HG03457 (cell line): ENCODE results near the gene SLC17A9.
"Not testable (repeated sequence)": the region's sequence is repeated elsewhere in the genome, so short reads cannot be mapped to it uniquely, and the experiment has no call there.

Experiments used
- ATAC-seq: cut with Tn5 transposase; IDR thresholded peaks from one replicate; pipeline ENCODE4 v1.9.1; 2021; ENCODE audit warnings: moderate number of reproducible peaks; ENCODE audit not compliant: unreplicated experiment

The SLC17A9 gene

DNA sequence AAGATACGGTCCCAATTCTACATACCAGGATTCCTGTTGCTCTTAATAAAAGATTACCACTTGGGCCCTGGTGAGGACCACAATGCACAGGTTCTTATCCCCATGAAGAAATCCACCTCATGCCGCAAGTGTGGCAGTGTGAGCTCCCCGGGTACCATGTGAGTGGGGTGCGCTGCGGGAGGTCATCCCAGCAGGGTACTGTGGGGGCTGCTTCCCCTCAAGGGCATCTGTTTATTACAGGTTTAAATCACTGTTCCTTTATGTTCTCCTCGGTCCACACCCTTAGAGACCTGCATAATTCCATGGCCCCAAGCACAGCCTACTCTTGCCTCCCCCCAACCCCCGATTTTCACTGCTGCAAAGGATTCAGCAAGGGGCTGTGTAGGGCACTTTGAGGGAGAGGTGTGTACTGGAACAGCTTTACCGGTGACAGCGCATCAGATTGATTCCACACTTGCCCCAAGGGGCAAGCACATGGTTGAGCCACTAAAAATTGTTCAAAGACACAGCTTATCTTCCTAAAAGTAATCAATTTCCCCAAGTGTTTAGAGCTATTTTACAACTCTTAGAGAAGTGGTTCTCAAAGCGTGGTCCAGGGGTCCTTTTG lies 32.4 kb upstream of the SLC17A9 start:
- ATAC-seq, result no peak

GRCh38 chr20:62921119-62921687 lies 31.3 kb upstream of the SLC17A9 start:
- no peak for ATAC-seq

DNA sequence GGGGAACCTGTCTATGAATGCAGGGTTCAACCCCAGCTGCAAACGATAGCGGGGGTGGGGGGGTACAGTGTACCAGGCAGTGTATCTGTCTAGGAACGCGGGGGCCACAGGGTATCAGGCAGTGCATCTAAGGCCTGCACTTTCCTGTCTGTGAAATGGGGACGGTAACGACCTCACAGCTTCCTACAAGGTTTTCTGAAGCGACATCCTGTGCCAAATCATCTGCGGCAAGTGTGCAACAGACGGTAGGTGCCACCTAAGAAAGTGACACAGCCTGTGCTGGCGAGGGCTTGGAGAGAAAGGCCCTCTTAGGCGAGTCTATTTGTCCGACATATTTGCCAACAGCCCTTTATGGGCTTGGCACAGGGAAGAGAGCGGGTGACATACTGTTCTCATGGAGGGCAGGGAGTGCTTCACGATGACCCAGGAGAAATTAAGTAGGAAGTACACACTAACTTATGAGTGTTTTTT lies 30.0 kb upstream of the SLC17A9 start:
- ATAC-seq, result no peak

GRCh38 chr20:62923059-62923668 lies 29.3 kb upstream of the SLC17A9 start:
- not testable (repeated sequence) for ATAC-seq

- no peak for ATAC-seq
Measured at GRCh38 chr20:62923669-62924441, 28.7 kb upstream of the SLC17A9 start.

DNA sequence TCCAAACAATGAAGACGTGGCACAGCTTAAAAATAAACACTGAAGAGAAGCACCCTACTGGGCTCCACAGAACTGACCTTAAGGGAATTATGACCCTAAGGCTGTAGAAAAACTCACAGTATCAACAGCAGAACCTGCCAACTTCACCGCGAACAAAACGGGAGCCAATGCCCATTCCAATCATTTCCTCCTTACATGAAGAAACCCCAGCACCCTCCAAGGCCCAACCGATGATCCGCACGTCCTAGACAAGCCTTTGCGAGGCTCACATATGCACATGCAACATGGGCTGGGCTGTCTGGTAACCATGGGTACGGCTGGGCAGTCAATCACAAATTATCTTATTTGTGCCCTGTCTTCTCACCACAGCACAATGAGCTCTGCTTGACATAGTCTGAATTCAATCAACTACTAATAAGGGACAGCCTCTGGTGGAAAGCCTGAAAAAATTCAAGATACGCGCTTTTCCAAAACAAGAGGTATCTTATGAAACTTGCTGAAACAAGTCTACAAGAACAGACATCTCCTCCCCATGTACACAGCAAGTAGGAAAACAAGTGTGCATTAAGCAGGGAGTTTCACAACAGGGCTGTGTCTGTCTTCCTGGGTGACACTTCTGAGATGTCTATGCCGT lies 27.9 kb upstream of the SLC17A9 start:
- no peak for ATAC-seq

DNA sequence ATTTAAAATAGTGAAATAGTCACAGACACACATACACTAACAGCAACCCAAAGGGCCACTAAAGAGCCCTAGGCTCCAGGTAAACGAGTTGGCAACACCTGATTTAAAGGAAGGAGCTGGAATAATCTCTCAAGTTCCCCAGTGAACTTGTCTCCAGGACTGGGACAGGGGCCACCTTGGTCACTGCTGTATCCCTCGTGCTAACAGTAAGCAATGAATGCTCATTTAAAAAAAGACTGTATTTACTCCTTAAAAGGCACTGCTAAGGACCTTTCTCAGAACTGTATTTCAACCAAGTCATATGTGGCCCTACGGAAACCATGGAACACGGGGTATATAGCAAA lies 27.5 kb upstream of the SLC17A9 start:
- ATAC-seq, result no peak

DNA sequence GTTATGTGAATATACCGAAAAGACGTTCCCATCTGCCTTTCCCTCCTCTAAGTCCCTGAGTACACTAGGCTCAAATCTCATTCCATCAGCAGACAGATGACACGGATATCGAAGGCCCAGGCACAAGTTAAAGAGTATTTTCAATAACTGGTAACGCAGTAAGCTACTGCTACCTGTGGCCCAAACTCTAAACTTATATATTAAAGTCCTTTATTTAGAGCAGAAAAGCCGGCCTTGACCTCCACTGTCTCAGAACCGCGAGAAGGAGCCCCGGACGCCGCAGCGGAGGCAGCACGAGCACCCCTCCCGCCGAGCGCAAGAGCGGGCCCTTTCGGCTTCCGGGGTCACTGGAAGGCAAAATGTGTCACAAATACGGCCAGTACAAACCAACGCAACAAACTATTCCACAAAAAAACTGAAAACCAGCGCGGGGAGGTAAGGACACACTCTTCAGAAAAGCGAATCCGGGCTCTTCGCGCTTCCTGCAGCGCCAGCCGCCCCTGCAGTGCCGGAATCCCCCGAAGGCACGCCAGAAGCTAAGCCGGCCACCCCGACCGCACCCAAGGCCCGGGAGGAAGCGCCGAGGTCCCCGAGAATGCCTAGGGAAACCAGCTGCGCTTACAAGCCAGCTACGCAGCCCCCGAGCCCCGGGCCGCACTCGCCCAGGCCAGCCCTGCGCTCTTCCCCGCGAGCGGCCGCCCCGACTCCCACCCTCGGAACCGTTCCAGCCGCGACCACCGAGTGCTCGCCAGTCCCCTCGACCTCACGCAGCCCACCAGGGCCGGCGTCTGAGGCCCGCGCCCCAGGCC lies 26.9 kb upstream of the SLC17A9 start:
- no peak for ATAC-seq

DNA sequence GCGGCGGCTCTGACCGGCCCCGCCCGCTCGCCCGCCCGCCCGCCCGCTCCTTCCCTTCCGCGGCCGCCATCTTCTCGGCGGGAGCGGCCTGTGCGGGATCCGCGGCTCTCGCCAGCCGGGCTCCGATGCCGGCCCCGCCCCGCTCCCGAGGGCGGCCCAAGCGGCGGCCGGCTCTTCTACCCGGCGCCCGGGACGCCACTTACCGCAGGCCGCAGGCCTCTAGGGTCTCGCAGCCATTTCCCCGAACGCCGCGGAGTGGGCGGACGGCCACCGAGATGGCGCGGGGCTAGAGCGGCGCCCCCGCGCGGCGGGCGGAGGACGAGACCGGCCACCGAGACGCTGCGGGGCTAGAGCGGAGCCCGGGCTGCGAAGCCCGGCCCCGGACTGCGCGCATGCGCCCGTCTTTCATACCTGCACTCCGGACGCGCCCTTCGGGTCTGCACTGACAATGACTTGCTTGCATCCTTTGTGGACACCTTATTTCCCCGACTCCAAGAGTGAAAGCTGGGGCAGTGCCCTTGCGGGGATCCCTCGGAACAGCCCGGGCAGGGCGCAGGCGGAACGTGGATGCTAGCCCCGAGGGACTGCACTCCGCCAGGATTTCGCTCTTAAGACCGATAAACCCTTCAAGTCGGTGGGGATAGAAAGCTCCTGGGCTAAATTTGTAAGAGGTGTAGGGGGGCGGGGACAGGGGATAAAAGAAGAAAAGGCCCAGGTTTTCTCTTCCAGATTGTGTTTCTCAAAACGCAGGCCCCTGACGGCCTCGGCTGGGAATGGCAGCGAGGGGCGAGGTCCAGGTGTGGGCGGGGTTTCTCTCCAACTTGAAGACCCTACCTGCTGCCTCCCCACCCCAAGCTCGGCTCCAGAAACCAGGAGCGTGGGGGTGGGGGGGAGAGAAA lies 26.0 kb upstream of the SLC17A9 start, which contains the start of gene DIDO1:
TSS of gene DIDO1 (minus strand) at position 277 of the 899 bp plus-strand sequence.
- ATAC-seq, result peak; percentile 55

GRCh38 chr20:62927128-62927705 lies 25.3 kb upstream of the SLC17A9 start:
- no peak for ATAC-seq

GRCh38 chr20:62928246-62928939 lies 24.1 kb upstream of the SLC17A9 start:
- ATAC-seq, result no peak

GRCh38 chr20:62929051-62929538 lies 23.4 kb upstream of the SLC17A9 start:
- ATAC-seq, result no peak

- no peak for ATAC-seq
Measured at GRCh38 chr20:62931464-62931863, 21.0 kb upstream of the SLC17A9 start.

DNA sequence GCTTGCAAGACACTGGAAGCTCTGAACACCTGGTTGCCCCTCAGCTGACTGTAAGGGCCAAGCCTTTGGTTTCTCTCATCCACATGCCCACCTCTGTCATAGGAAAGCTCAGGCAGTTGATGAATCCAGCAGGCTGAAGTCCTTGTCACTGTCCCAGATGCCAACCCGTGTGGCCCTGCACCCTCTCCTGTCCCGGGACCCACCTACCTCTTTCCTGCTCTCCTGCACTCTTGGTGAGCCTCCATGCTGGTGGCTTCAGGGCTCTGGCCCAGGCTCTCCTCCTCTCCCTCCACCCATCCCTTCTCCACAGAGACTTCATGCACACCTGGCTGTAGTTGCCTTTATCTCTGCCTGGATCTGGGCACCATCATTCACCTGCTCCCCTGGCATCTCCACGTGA lies 18.5 kb upstream of the SLC17A9 start:
- ATAC-seq, result no peak

DNA sequence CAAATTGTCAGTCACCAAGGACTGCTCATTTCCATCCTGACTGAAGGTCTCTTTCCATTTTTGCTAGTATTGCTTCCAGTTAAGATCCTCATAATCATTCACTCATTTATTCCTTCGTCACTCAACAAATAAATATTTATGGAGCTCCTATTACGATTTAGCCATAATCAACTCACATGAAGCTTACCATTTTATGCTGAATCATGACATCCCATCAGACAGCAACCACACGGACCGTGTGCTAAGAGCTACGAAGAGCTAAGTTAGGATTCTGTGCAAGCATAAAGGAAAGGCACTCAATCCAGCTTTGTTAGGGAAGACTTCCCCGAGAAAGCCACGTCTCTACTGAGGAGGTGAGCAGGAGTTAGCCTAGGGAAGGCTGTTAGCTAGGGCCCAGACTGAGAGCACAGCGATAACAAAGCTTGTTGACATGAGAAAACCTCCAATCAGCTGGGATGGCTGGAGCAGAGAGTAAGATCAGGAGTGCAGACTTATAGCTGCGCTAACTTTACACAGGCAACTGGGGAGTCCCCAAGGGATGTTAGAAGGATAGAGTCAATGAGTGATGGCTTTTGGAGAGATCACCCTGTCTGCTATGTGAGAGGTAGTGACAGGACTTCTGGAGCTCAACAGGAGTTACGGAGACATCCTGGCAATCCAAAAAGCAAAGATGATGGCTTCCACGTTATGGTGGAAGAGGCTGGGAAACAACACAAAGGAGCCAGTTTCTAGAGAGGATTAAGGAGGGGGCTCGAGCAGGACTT lies 17.1 kb upstream of the SLC17A9 start:
- no peak for ATAC-seq

DNA sequence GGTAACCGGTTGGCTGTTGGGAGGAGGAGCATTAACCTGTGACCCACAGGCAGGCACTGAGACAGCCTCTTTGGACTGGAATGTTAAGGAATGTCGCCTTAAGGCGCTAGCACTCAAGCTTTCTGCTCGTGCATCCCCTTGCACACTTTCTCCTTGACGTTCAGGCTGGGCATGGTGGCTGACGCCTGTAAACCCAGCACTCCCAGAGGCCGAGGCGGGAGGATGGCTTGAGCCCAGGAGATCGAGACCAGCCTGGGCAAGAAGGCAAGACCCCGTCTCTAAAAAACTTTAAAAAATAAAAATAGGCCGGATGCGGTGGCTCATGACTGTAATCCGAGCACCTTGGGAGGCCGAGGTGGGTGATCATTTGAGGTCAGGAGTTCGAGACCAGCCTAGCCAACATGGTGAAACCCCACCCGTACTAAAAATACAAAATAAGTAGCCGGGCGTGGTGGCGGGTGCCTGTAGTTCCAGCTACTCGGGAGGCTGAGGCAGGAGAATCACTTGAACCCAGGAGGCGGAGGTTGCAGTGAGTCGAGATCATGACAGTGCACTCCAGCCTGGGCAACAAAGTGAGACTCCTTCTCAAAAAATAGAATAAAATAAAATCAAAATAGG lies 16.4 kb upstream of the SLC17A9 start:
- no peak for ATAC-seq
